A673 (cell line): ENCODE data around the gene TDG. TPM values are rescaled to one million over a fixed set of nuclear protein-coding genes. Genes with fewer than 3 reads are reported as not detected.

Experiments
- BruUV-seq: library from RNA; stranded (reverse); fragments of 400-500 nt; replicated peaks from 2 replicates; lab custom pipeline; 2021; lab: Mats Ljungman, UMichigan
- CTCF ChIA-PET: fragments of 300-600 bp; sonication (Branson Sonifier 250); formaldehyde crosslinking; loops from one replicate; lab custom pipeline; 2022; ENCODE audit warnings: antibody characterized with exemption; lab: Charles Lee
- POLR2A ChIA-PET: fragments of 300-600 bp; sonication (Branson Sonifier 250); formaldehyde crosslinking; loops from one replicate; lab custom pipeline; 2022; ENCODE audit warnings: antibody characterized with exemption; ENCODE audit not compliant: low non-redundant PET; lab: Charles Lee
- DNase-seq: peaks from one replicate; pipeline ENCODE4 v3.0.0-alpha.2; 2015; ENCODE audit warnings: low spot score
- H3K27ac ChIP-seq: fragments of 200-600 bp; sonication (generic); 2 replicates; pipeline ENCODE4 v1.5.1; 2016; ENCODE audit warnings: mixed run types, low read depth, mild to moderate bottlenecking, mixed read lengths, antibody characterized with exemption, low read length; ENCODE audit not compliant: poor library complexity, severe bottlenecking
- H3K27me3 ChIP-seq: fragments of 200-600 bp; sonication (generic); replicated peaks from 2 replicates; pipeline ENCODE4 v1.6.1; 2017; ENCODE audit warnings: mixed run types, low read depth, mild to moderate bottlenecking, mixed read lengths, antibody characterized with exemption, low read length; ENCODE audit not compliant: insufficient read depth, poor library complexity
- H3K36me3 ChIP-seq: fragments of 200-600 bp; sonication (generic); 2 replicates; pipeline ENCODE4 v1.6.1; 2016; ENCODE audit warnings: mixed run types, mild to moderate bottlenecking, mixed read lengths, antibody characterized with exemption, low read length; ENCODE audit not compliant: insufficient read depth, poor library complexity, severe bottlenecking
- H3K4me1 ChIP-seq: fragments of 200-600 bp; sonication (generic); 2 replicates; pipeline ENCODE4 v1.6.1; 2017; ENCODE audit warnings: mixed run types, mild to moderate bottlenecking, mixed read lengths, antibody characterized with exemption, low read length; ENCODE audit not compliant: insufficient read depth, poor library complexity, severe bottlenecking
- H3K4me3 ChIP-seq: fragments of 200-600 bp; sonication (generic); 2 replicates; pipeline ENCODE4 v1.5.1; 2016; ENCODE audit warnings: low read depth, mixed run types, mild to moderate bottlenecking, mixed read lengths, low read length; ENCODE audit not compliant: poor library complexity, severe bottlenecking
- H3K9me3 ChIP-seq: fragments of 200-600 bp; sonication (generic); 2 replicates; pipeline ENCODE4 v1.6.1; 2016; ENCODE audit warnings: mixed run types, low read depth, mild to moderate bottlenecking, mixed read lengths, antibody characterized with exemption, low read length; ENCODE audit not compliant: poor library complexity, severe bottlenecking
- CTCF ChIP-seq: fragments of 300-800, 200-600 bp; sonication (generic); conservative IDR thresholded peaks from 2 replicates; pipeline ENCODE4 v1.5.1; 2017; ENCODE audit warnings: low read depth, mild to moderate bottlenecking, antibody characterized with exemption, low read length, moderate library complexity, mixed read lengths
- EZH2 ChIP-seq: fragments of 200-600 bp; sonication (generic); IDR thresholded peaks from 2 replicates; pipeline ENCODE4 v1.6.1; 2017; ENCODE audit warnings: borderline replicate concordance, low read depth, mild to moderate bottlenecking, mixed read lengths, antibody characterized with exemption, low read length; ENCODE audit not compliant: poor library complexity, severe bottlenecking
- intact Hi-C: fragments of 100-400 bp; cut with micrococcal nuclease; formaldehyde crosslinking; loops from one replicate; pipeline ENCODE4 v1.10.0; 2022; ENCODE audit not compliant: unreplicated experiment
- total RNA-seq: library from RNA; stranded (reverse); gene quantifications from 2 replicates; pipeline ENCODE4 v1.2.3, GENCODE V29; 2021

TDG gene
- total RNA-seq, 1 experiment from 2014 or later, result 59.4 TPM

- no peak for DNase-seq
- ChIA-PET CTCF (no interaction called here), POLR2A (no interaction called here)
- Histone ChIP-seq H3K27ac (peak overlapping the region; percentile 5), H3K27me3 (no peaks in the 10 kb centered on the region), H3K9me3 (no peaks in the 10 kb centered on the region), H3K4me3 (no peak overlapping the region), H3K36me3 (peaks cover 100% of the 10 kb centered on the region), H3K4me1 (no peaks in the 10 kb centered on the region)
- no TSS peak for BruUV-seq
- no peak for TF ChIP-seq CTCF
- TF ChIP-seq EZH2, result no peak
- intact Hi-C loops, result loop anchor here (10.0 kb wide), 1 partner anchor 367 kb away; no protein-coding TSS in a partner anchor
Measured at GRCh38 chr12:103947871-103948555, 17.7 kb upstream of the TDG start.

GRCh38 chr12:103948746-103949406 lies 16.8 kb upstream of the TDG start:
- Histone ChIP-seq H3K36me3 (peaks cover 100% of the 10 kb centered on the region), H3K27me3 (no peaks in the 10 kb centered on the region), H3K4me3 (no peak overlapping the region), H3K27ac (peak overlapping the region; percentile 55), H3K4me1 (no peaks in the 10 kb centered on the region), H3K9me3 (no peaks in the 10 kb centered on the region)
- no peak for TF ChIP-seq CTCF
- no peak for TF ChIP-seq EZH2
- intact Hi-C loops, result loop anchor here (10.0 kb wide), 1 partner anchor 366 kb away; no protein-coding TSS in a partner anchor
- no peak for DNase-seq
- ChIA-PET POLR2A (interaction anchor here (0.5 to 0.6 kb wide), 2 partner anchors 10 to 12 kb away, joined by 3 to 4 read pairs; no protein-coding TSS in a partner anchor), CTCF (interaction anchor here (0.6 kb wide), 2 partner anchors 222 to 376 kb away, joined by 3 to 5 read pairs; no protein-coding TSS in a partner anchor)
- no TSS peak for BruUV-seq

GRCh38 chr12:103952497-103952896 lies 13.2 kb upstream of the TDG start:
- ChIA-PET POLR2A (no interaction called here), CTCF (no interaction called here)
- H3K36me3 ChIP-seq, result peaks cover 70% of the 10 kb centered on the region
- no peak overlapping the region for H3K27ac ChIP-seq
- TF ChIP-seq CTCF (no peak), EZH2 (no peak)
- no peak overlapping the region for H3K4me3 ChIP-seq
- BruUV-seq, result no TSS peak
- H3K9me3 ChIP-seq, result no peaks in the 10 kb centered on the region
- no peak for DNase-seq
- H3K4me1 ChIP-seq, result peaks cover 4% of the 10 kb centered on the region
- intact Hi-C loops, result no loop called here
- no peaks in the 10 kb centered on the region for H3K27me3 ChIP-seq
